ENCODE results near the gene CDH1.
"Not testable (repeated sequence)": the region's sequence is repeated elsewhere in the genome, so short reads cannot be mapped to it uniquely, and the experiment has no call there.

Gene CDH1

GRCh38 chr16:68823401-68824135, 86.5 kb downstream of the CDH1 start:
- no peak for TF ChIP-seq CTCF (IDR thresholded peaks at IDR 0.05; ENCODE audit: control insufficient read depth, extremely low read depth, insufficient read depth)
- no peak for DNase-seq (ENCODE audit: low read depth)
- no peak overlapping the region for H3K4me3 ChIP-seq (ENCODE audit: low read depth, low read length)

GRCh38 chr16:68825427-68825826, 88.3 kb downstream of the CDH1 start:
- no peak for TF ChIP-seq CTCF (IDR thresholded peaks at IDR 0.05; ENCODE audit: control insufficient read depth, extremely low read depth, insufficient read depth)

GRCh38 chr16:68826652-68827051, 89.6 kb downstream of the CDH1 start:
- DNase-seq (ENCODE audit: low read depth): no peak
- TF ChIP-seq CTCF (IDR thresholded peaks at IDR 0.05; ENCODE audit: control insufficient read depth, extremely low read depth, insufficient read depth): no peak
- no peak overlapping the region for H3K4me3 ChIP-seq (ENCODE audit: low read depth, low read length)

More at GRCh38 chr16:68825427-68825826, 88.3 kb downstream of the CDH1 start:
- no peak overlapping the region for H3K4me3 ChIP-seq (ENCODE audit: low read depth, low read length)
- DNase-seq (ENCODE audit: low read depth): no peak

GRCh38 chr16:68833251-68833650, 96.2 kb downstream of the CDH1 start:
- no peak for DNase-seq (ENCODE audit: low read depth)
- no peak overlapping the region for H3K4me3 ChIP-seq (ENCODE audit: low read depth, low read length)
- TF ChIP-seq CTCF (IDR thresholded peaks at IDR 0.05; ENCODE audit: control insufficient read depth, extremely low read depth, insufficient read depth): no peak

- peak; percentile 80 for DNase-seq (ENCODE audit: low read depth)
- no peak overlapping the region for H3K4me3 ChIP-seq (ENCODE audit: low read depth, low read length)
- TF ChIP-seq CTCF (IDR thresholded peaks at IDR 0.05; ENCODE audit: control insufficient read depth, extremely low read depth, insufficient read depth): no peak
These were observed 97.5 kb downstream of the CDH1 start for GRCh38 chr16:68834550-68834949.

- DNase-seq (ENCODE audit: low read depth): no peak
- no peak for TF ChIP-seq CTCF (IDR thresholded peaks at IDR 0.05; ENCODE audit: control insufficient read depth, extremely low read depth, insufficient read depth)
- no peak overlapping the region for H3K4me3 ChIP-seq (ENCODE audit: low read depth, low read length)
These were observed 98.9 kb downstream of the CDH1 start for GRCh38 chr16:68835970-68836369.

GRCh38 chr16:68839831-68840230, 102.7 kb downstream of the CDH1 start:
- no peak for TF ChIP-seq CTCF (IDR thresholded peaks at IDR 0.05; ENCODE audit: control insufficient read depth, extremely low read depth, insufficient read depth)
- DNase-seq (ENCODE audit: low read depth): peak; percentile 41
- no peak overlapping the region for H3K4me3 ChIP-seq (ENCODE audit: low read depth, low read length)

GRCh38 chr16:68842964-68843481, 105.9 kb downstream of the CDH1 start:
- DNase-seq (ENCODE audit: low read depth): not testable (repeated sequence)
- peak overlapping the region; percentile 91 for H3K4me3 ChIP-seq (ENCODE audit: low read depth, low read length)

Data from LNCaP clone FGC (cell line).